NCI-H82 (cell line): Measurements from ENCODE around the gene CPN2.

ENCODE experiments used
- DNase-seq: peaks from one replicate; lab custom pipeline; 2025; lab: John Stamatoyannopoulos, UW

The CPN2 gene

GRCh38 chr3:194351080-194351672 is at the start of gene CPN2:
Gene CPN2 (minus strand): TSS chr3:194351328. CDS start chr3:194342702, 8,626 bp downstream.
- DNase-seq, result no peak

- DNase-seq, result no peak
Measured at GRCh38 chr3:194399874-194400411, 48.8 kb upstream of the CPN2 start.

- no peak for DNase-seq
Measured at GRCh38 chr3:194399166-194399565, 48.0 kb upstream of the CPN2 start, which contains the start of gene GP5. Gene GP5 (minus strand): TSS chr3:194399266. CDS start chr3:194398282, 984 bp downstream.

- no peak for DNase-seq
Measured at GRCh38 chr3:194397757-194398312, 46.7 kb upstream of the CPN2 start.

- no peak for DNase-seq
Measured at GRCh38 chr3:194396859-194397756, 46.0 kb upstream of the CPN2 start.

GRCh38 chr3:194396539-194396858 is 45.4 kb upstream of the CPN2 start:
- DNase-seq, result no peak

GRCh38 chr3:194395778-194396538 is 44.8 kb upstream of the CPN2 start:
- DNase-seq, result no peak

- no peak for DNase-seq
Measured at GRCh38 chr3:194395212-194395611, 44.1 kb upstream of the CPN2 start.

- no peak for DNase-seq
Measured at GRCh38 chr3:194392576-194392975, 41.4 kb upstream of the CPN2 start.

- no peak for DNase-seq
Measured at GRCh38 chr3:194390835-194391234, 39.7 kb upstream of the CPN2 start.

- DNase-seq, result no peak
Measured at GRCh38 chr3:194389269-194389668, 38.1 kb upstream of the CPN2 start.

GRCh38 chr3:194387926-194388418 is 36.8 kb upstream of the CPN2 start:
- no peak for DNase-seq

- DNase-seq, result no peak
Measured at GRCh38 chr3:194387276-194387675, 36.1 kb upstream of the CPN2 start.

- DNase-seq, result no peak
Measured at GRCh38 chr3:194386648-194387047, 35.5 kb upstream of the CPN2 start.

GRCh38 chr3:194386066-194386465 is 34.9 kb upstream of the CPN2 start:
- DNase-seq, result peak; percentile 73

GRCh38 chr3:194384569-194385001 is 33.5 kb upstream of the CPN2 start:
- DNase-seq, result no peak

- DNase-seq, result no peak
Measured at GRCh38 chr3:194384156-194384555, 33.0 kb upstream of the CPN2 start.

- no peak for DNase-seq
Measured at GRCh38 chr3:194383276-194383940, 32.3 kb upstream of the CPN2 start.

- DNase-seq, result no peak
Measured at GRCh38 chr3:194382892-194383223, 31.7 kb upstream of the CPN2 start.

GRCh38 chr3:194382196-194382891 is 31.2 kb upstream of the CPN2 start:
- no peak for DNase-seq

- no peak for DNase-seq
Measured at GRCh38 chr3:194381460-194381875, 30.3 kb upstream of the CPN2 start.
